WTC11 (cell line): Measurements from ENCODE around the gene MCCC1. TPM values are rescaled to one million over a fixed set of nuclear protein-coding genes. Genes with fewer than 3 reads are reported as not detected.
"Not testable (repeated sequence)": the region's sequence is repeated elsewhere in the genome, so short reads cannot be mapped to it uniquely, and the experiment has no call there.

Experiments
- ATAC-seq: fragments of 200-7000 bp; cut with Tn5 transposase; 2 replicates; pipeline ENCODE4 v1.10.0; 2021; ENCODE audit warnings: mild to moderate bottlenecking, moderate library complexity
- CTCF ChIA-PET: fragments of 300-600 bp; sonication (Branson Sonifier 250); formaldehyde crosslinking; loops from one replicate; lab custom pipeline; 2021; ENCODE audit warnings: antibody characterized with exemption; lab: Charles Lee
- POLR2A ChIA-PET: fragments of 350-600 bp; sonication (Branson Sonifier 250); formaldehyde crosslinking; loops from one replicate; lab custom pipeline; 2021; ENCODE audit warnings: antibody characterized with exemption; lab: Charles Lee
- DNase-seq: peaks from one replicate; pipeline ENCODE4 v3.0.0; 2021; ENCODE audit warnings: low spot score
- H3K27ac Mint-ChIP-seq: 2 replicates; pipeline ENCODE4 v1.8.0; 2021; ENCODE audit warnings: mixed read lengths
- H3K27me3 Mint-ChIP-seq: 2 replicates; pipeline ENCODE4 v1.8.0; 2021; ENCODE audit warnings: low read depth, mild to moderate bottlenecking, moderate library complexity, mixed read lengths
- H3K36me3 Mint-ChIP-seq: 2 replicates; pipeline ENCODE4 v1.8.0; 2021; ENCODE audit warnings: mixed read lengths
- H3K4me1 Mint-ChIP-seq: 2 replicates; pipeline ENCODE4 v1.8.0; 2022; ENCODE audit warnings: mixed read lengths
- H3K4me3 Mint-ChIP-seq: 2 replicates; pipeline ENCODE4 v1.8.0; 2021; ENCODE audit warnings: mild to moderate bottlenecking, moderate library complexity, mixed read lengths
- H3K9me3 Mint-ChIP-seq: 2 replicates; pipeline ENCODE4 v1.8.0; 2021; ENCODE audit warnings: mixed read lengths
- NFATC4 ChIP-seq: fragments of 250-450 bp; sonication (Bioruptor Pico); IDR thresholded peaks from 2 replicates; pipeline ENCODE4 v1.9.0; 2021; ENCODE audit warnings: mild to moderate bottlenecking
- RORB ChIP-seq: fragments of 250-450 bp; sonication (Bioruptor Pico); IDR thresholded peaks from 2 replicates; pipeline ENCODE4 v1.9.0; 2021; ENCODE audit warnings: mild to moderate bottlenecking
- TCF7 ChIP-seq: sonication (generic); formaldehyde crosslinking; IDR thresholded peaks from 2 replicates; pipeline ENCODE4 v1.8.0; 2022; ENCODE audit warnings: mild to moderate bottlenecking, low read depth, missing genetic modification reagents, moderate library complexity
- total RNA-seq: library from RNA; stranded (reverse); gene quantifications from 3 replicates; pipeline ENCODE4 v1.2.3, GENCODE V29; 2021
- TF ChIP-seq, protein P1 (sequence below): sonication (generic); formaldehyde crosslinking; IDR thresholded peaks from 2 replicates; pipeline ENCODE4 v1.8.0; 2023; ENCODE audit warnings: mild to moderate bottlenecking, missing genetic modification reagents
- TF ChIP-seq, protein P2 (sequence below): fragments of 250-450 bp; sonication (Bioruptor Pico); IDR thresholded peaks from 2 replicates; pipeline ENCODE4 v1.9.0; 2021; ENCODE audit warnings: mild to moderate bottlenecking, borderline replicate concordance
- TF ChIP-seq, protein P3 (sequence below): sonication (generic); formaldehyde crosslinking; IDR thresholded peaks from 2 replicates; pipeline ENCODE4 v1.8.1; 2023; ENCODE audit warnings: mild to moderate bottlenecking, moderate library complexity, missing genetic modification reagents
- TF ChIP-seq, protein P4 (sequence below): fragments of 250-450 bp; sonication (Bioruptor Pico); IDR thresholded peaks from 2 replicates; pipeline ENCODE4 v2.1.2; 2022; ENCODE audit warnings: mild to moderate bottlenecking, moderate library complexity
- TF ChIP-seq, protein P5 (sequence below): sonication (generic); formaldehyde crosslinking; IDR thresholded peaks from 2 replicates; pipeline ENCODE4 v1.8.0; 2022; ENCODE audit warnings: mild to moderate bottlenecking, missing genetic modification reagents

The MCCC1 gene
- total RNA-seq, 1 experiment from 2014 or later: 19.5 TPM

DNA sequence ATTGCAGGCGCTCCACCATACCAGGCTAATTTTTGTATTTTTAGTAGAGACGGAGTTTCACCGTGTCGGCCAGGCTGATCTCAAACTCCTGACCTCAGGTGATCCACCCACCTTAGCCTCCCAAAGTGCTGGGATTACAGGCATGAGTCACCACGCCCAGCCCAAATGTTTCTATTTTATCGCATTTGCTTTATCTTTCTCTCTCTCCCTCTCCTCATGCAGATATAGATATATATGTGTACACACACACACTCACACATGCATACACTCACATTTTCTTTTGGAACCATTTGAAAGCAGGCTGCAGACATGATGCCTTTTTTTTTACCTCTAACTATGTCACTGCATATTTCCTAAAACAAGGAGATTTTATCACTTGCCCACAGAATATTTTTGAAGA, 7.3 kb upstream of the MCCC1 start (continued):
- TF ChIP-seq, protein P1, sequence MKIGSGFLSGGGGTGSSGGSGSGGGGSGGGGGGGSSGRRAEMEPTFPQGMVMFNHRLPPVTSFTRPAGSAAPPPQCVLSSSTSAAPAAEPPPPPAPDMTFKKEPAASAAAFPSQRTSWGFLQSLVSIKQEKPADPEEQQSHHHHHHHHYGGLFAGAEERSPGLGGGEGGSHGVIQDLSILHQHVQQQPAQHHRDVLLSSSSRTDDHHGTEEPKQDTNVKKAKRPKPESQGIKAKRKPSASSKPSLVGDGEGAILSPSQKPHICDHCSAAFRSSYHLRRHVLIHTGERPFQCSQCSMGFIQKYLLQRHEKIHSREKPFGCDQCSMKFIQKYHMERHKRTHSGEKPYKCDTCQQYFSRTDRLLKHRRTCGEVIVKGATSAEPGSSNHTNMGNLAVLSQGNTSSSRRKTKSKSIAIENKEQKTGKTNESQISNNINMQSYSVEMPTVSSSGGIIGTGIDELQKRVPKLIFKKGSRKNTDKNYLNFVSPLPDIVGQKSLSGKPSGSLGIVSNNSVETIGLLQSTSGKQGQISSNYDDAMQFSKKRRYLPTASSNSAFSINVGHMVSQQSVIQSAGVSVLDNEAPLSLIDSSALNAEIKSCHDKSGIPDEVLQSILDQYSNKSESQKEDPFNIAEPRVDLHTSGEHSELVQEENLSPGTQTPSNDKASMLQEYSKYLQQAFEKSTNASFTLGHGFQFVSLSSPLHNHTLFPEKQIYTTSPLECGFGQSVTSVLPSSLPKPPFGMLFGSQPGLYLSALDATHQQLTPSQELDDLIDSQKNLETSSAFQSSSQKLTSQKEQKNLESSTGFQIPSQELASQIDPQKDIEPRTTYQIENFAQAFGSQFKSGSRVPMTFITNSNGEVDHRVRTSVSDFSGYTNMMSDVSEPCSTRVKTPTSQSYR (CRISPR knock-in tag): no peak
- no peak for TF ChIP-seq RORB
- no peak for TF ChIP-seq NFATC4 (CRISPR knock-in tag)
- TF ChIP-seq, protein P2, sequence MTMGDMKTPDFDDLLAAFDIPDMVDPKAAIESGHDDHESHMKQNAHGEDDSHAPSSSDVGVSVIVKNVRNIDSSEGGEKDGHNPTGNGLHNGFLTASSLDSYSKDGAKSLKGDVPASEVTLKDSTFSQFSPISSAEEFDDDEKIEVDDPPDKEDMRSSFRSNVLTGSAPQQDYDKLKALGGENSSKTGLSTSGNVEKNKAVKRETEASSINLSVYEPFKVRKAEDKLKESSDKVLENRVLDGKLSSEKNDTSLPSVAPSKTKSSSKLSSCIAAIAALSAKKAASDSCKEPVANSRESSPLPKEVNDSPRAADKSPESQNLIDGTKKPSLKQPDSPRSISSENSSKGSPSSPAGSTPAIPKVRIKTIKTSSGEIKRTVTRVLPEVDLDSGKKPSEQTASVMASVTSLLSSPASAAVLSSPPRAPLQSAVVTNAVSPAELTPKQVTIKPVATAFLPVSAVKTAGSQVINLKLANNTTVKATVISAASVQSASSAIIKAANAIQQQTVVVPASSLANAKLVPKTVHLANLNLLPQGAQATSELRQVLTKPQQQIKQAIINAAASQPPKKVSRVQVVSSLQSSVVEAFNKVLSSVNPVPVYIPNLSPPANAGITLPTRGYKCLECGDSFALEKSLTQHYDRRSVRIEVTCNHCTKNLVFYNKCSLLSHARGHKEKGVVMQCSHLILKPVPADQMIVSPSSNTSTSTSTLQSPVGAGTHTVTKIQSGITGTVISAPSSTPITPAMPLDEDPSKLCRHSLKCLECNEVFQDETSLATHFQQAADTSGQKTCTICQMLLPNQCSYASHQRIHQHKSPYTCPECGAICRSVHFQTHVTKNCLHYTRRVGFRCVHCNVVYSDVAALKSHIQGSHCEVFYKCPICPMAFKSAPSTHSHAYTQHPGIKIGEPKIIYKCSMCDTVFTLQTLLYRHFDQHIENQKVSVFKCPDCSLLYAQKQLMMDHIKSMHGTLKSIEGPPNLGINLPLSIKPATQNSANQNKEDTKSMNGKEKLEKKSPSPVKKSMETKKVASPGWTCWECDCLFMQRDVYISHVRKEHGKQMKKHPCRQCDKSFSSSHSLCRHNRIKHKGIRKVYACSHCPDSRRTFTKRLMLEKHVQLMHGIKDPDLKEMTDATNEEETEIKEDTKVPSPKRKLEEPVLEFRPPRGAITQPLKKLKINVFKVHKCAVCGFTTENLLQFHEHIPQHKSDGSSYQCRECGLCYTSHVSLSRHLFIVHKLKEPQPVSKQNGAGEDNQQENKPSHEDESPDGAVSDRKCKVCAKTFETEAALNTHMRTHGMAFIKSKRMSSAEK (CRISPR knock-in tag): no peak
- TF ChIP-seq, protein P3, sequence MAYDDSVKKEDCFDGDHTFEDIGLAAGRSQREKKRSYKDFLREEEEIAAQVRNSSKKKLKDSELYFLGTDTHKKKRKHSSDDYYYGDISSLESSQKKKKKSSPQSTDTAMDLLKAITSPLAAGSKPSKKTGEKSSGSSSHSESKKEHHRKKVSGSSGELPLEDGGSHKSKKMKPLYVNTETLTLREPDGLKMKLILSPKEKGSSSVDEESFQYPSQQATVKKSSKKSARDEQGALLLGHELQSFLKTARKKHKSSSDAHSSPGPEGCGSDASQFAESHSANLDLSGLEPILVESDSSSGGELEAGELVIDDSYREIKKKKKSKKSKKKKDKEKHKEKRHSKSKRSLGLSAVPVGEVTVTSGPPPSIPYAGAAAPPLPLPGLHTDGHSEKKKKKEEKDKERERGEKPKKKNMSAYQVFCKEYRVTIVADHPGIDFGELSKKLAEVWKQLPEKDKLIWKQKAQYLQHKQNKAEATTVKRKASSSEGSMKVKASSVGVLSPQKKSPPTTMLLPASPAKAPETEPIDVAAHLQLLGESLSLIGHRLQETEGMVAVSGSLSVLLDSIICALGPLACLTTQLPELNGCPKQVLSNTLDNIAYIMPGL (CRISPR knock-in tag): no peak
- TF ChIP-seq TCF7 (CRISPR knock-in tag): no peak
- TF ChIP-seq, protein P4, sequence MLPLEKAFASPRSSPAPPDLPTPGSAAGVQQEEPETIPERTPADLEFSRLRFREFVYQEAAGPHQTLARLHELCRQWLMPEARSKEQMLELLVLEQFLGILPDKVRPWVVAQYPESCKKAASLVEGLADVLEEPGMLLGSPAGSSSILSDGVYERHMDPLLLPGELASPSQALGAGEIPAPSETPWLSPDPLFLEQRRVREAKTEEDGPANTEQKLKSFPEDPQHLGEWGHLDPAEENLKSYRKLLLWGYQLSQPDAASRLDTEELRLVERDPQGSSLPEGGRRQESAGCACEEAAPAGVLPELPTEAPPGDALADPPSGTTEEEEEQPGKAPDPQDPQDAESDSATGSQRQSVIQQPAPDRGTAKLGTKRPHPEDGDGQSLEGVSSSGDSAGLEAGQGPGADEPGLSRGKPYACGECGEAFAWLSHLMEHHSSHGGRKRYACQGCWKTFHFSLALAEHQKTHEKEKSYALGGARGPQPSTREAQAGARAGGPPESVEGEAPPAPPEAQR: no peak
- TF ChIP-seq, protein P5, sequence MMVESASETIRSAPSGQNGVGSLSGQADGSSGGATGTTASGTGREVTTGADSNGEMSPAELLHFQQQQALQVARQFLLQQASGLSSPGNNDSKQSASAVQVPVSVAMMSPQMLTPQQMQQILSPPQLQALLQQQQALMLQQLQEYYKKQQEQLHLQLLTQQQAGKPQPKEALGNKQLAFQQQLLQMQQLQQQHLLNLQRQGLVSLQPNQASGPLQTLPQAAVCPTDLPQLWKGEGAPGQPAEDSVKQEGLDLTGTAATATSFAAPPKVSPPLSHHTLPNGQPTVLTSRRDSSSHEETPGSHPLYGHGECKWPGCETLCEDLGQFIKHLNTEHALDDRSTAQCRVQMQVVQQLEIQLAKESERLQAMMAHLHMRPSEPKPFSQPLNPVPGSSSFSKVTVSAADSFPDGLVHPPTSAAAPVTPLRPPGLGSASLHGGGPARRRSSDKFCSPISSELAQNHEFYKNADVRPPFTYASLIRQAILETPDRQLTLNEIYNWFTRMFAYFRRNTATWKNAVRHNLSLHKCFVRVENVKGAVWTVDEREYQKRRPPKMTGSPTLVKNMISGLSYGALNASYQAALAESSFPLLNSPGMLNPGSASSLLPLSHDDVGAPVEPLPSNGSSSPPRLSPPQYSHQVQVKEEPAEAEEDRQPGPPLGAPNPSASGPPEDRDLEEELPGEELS (CRISPR knock-in tag): no peak

DNA sequence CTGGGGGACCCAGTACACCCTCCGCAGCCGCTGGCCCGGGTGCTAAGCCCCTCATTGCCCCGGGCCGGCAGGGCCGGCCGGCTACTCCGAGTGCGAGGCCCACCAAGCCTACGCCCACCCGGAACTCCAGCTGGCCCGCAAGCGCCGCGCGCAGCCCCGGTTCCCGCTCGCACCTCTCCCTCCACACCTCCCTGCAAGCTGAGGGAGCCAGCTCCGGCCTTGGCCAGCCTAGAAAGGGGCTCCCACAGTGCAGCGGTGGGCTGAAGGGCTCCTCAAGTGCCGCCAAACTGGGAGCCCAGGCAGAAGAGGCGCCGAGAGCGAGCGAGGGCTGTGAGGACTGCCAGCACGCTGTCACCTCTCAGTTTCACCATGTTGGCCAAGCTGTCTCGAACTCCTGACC, 4.7 kb upstream of the MCCC1 start:
- CTCF ChIA-PET: interaction anchor here (3.7 kb wide), 1 partner anchor 18 kb away, joined by 13 read pairs; no protein-coding TSS in a partner anchor
- H3K27ac Mint-ChIP-seq, H3K27me3 Mint-ChIP-seq, H3K4me1 Mint-ChIP-seq, ATAC-seq, POLR2A ChIA-PET, H3K4me3 Mint-ChIP-seq, H3K36me3 Mint-ChIP-seq, H3K9me3 Mint-ChIP-seq, DNase-seq: not testable (repeated sequence)

DNA sequence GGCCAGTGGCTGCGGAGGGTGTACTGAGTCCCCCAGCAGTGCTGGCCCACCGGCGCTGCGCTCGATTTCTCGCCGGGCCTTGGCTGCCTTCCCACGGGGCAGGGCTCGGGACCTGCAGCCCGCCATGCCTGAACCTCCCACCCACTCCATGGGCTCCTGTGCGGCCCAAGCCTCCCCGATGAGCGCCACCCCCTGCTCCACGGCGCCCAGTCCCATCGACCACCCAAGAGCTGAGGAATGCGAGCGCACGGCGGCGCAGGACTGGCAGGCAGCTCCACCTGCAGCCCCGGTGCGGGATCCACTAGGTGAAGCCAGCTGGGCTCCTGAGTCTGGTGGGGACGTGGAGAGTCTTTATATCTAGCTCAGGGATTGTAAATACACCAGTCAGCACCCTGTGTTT, 1.7 kb upstream of the MCCC1 start:
- CTCF ChIA-PET: interaction anchor here (3.7 kb wide), 1 partner anchor 15 kb away, joined by 13 read pairs; no protein-coding TSS in a partner anchor
- POLR2A ChIA-PET, DNase-seq, H3K9me3 Mint-ChIP-seq, H3K36me3 Mint-ChIP-seq, H3K4me3 Mint-ChIP-seq, ATAC-seq, H3K27me3 Mint-ChIP-seq, H3K27ac Mint-ChIP-seq: not testable (repeated sequence)
- H3K4me1 Mint-ChIP-seq: peaks cover 18% of the 10 kb centered on the region
